GM13976 (cell line): ENCODE measurements around the gene CD2BP2.

Source experiments
- DNase-seq: peaks from one replicate; pipeline ENCODE4 v3.0.0; 2012; ENCODE audit warnings: low spot score
- in situ Hi-C: fragments of 300-500 bp; cut with MboI; formaldehyde crosslinking; loops from one replicate; pipeline ENCODE4 v1.12.0; 2022; ENCODE audit warnings: low sequenced_read_pairs, mixed read lengths, inconsistent platforms; ENCODE audit not compliant: unreplicated experiment
- TF ChIP-seq, protein P1 (sequence below): IDR thresholded peaks from 2 replicates; pipeline ENCODE4 v1.5.1; 2012; ENCODE audit warnings: borderline replicate concordance, mild to moderate bottlenecking; ENCODE audit not compliant: insufficient read depth; ENCODE audit errors: extremely low read depth, missing control alignments, control extremely low read depth

The CD2BP2 gene

DNA sequence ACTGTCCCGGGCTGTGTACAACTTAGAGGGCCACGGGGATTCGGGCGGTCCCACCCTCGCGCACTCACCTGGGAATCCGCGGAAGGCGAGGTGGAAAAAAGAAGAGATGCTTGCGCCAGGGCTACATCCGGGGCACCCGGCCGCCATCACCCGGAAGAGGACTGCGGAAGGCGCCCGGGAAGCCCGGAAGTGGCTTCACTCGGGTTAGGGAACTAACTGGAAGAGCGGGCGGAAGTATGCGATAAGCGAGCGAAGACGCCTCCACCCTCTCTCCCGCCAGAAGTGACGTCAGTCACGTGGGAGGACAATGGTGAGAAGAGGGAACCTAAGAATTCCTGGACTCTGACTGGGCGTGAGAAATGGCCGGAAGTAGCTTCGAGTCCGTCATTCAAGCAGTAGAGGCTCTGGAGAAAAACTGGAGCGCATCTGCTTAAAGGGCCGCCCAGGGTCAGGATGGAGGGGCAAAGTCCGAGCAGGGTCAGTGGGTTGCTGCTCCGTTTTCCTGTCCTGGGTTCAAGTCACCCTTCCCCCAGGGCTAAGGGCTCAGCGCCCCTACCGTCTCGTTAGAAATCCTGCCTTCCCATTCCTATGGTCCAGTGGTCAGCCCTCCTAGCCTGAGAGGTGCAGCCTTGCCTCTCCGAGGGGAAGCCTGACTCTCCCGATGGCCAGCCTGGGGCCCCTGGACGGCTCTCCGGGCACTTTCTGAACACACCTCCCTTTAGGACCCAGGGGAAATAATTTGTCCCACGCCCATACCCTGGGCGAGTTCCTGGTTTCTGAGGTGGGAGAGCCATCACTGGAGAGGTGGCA is at the start of gene CD2BP2:
Gene CD2BP2, minus strand, starts transcription at position 165 of the 810 bp plus-strand sequence. CDS start 627 bp downstream, outside the sequence.
- in situ Hi-C loops: no loop called here
- TF ChIP-seq, protein P1, sequence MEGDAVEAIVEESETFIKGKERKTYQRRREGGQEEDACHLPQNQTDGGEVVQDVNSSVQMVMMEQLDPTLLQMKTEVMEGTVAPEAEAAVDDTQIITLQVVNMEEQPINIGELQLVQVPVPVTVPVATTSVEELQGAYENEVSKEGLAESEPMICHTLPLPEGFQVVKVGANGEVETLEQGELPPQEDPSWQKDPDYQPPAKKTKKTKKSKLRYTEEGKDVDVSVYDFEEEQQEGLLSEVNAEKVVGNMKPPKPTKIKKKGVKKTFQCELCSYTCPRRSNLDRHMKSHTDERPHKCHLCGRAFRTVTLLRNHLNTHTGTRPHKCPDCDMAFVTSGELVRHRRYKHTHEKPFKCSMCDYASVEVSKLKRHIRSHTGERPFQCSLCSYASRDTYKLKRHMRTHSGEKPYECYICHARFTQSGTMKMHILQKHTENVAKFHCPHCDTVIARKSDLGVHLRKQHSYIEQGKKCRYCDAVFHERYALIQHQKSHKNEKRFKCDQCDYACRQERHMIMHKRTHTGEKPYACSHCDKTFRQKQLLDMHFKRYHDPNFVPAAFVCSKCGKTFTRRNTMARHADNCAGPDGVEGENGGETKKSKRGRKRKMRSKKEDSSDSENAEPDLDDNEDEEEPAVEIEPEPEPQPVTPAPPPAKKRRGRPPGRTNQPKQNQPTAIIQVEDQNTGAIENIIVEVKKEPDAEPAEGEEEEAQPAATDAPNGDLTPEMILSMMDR: no peak
- DNase-seq: peak; percentile 94

DNA sequence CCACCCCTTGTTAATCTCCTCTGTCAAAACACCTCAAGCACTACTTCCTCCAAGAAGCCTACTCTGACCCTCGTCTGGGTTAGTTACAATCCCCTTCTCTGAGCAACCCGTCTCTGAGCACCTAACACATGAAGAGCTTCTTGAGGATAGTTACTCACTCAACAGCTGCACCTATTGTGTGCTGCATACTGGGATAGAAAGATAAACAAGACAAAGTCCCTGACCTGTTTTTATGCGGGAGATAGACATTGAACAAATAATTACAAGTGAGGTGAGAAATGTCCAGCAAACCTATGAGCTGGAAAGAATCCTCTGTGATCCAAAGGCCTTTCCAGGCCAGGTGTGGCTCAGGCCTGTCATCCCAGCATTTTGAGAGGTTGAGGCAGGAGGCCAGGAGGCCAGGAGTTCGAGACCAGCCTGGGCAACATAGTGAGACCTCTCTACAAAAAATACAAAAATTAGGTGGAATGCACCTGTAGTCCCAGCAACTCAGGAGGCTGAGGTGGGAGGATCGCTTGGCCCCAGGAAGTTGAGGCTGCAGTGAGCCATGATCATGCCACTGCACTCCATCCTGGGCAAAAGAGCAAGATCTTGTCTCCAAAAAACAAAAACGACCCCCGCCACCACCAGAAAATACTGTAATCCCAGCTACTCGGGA is 46.8 kb upstream of the CD2BP2 start:
- DNase-seq: no peak
- TF ChIP-seq, protein P1: no peak
- in situ Hi-C loops: loop anchor here (25.0 kb wide), 2 partner anchors 215 to 290 kb away; partner anchors contain the start of genes BOLA2B, CORO1A, GDPD3 and MAPK3

DNA sequence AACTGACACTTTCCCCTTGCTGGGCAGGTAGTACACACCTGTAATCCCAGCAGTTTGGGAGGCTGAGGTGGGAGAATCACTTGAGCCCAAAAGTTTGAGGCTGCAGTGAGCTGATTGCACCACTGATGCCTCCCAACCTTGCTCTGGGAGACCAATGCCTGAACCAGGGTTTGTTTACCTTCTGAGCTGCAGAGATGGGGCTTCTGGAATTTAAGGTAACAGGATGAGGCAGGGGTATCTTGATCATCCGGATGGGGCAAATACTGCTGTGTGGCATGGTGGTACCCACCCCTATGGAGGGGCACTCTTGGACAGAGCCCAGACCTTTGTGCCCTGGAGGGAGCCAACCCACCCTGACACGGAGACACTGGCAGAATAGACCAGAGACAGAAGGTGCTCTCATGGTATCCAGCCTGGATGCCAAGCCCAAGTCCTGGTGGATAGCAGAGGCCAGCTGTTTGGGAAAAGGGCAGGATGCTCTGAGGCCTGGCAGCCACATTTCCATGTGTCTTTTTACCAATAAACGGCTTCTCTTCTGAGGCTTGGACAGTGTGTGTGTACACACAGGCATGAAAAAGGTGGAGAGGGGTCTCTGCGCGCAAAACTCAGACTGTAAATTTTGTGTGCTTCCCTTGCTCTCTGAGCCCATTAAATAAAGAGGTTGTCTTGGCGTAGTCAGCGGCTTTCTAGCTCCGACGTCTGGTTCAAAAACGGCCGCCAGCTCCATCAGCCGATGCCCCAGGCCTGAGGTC is 44.5 kb upstream of the CD2BP2 start:
- TF ChIP-seq, protein P1: no peak
- in situ Hi-C loops: loop anchor here (25.0 kb wide), 2 partner anchors 212 to 287 kb away; partner anchors contain the start of genes BOLA2B, CORO1A, GDPD3 and MAPK3
- DNase-seq: no peak

DNA sequence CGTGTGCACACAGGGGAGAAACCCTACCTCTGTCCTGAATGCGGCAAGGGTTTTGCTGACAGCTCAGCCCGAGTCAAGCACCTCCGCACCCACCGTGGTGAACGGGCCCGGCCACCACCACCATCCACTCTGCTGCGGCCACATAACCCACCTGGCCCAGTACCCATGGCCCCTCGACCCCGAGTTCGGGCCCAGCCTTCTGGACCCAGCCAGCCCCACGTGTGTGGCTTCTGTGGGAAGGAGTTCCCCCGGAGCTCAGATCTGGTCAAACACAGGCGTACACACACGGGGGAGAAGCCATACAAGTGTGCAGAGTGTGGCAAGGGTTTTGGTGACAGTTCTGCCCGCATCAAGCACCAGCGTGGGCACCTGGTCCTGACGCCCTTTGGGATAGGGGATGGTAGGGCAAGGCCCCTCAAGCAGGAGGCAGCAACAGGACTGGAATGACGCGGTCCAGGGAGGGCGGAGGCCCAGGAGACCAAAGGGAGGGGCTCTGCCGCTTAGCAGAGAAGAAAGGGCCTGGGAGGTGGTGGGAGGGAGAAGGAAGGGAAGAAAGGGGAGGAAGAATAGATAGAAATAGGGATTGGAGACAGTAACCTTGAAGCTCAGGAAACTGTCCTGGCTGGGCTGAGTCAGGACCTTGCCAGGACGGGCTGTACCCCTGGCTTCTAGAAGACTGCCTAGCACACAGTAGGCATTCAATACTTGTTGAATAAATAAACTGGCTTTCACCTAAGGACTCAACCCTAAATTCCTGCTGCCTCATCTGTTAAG is 43.7 kb upstream of the CD2BP2 start:
- TF ChIP-seq, protein P1: no peak
- peak; percentile 13 for DNase-seq
- in situ Hi-C loops: no loop called here

DNA sequence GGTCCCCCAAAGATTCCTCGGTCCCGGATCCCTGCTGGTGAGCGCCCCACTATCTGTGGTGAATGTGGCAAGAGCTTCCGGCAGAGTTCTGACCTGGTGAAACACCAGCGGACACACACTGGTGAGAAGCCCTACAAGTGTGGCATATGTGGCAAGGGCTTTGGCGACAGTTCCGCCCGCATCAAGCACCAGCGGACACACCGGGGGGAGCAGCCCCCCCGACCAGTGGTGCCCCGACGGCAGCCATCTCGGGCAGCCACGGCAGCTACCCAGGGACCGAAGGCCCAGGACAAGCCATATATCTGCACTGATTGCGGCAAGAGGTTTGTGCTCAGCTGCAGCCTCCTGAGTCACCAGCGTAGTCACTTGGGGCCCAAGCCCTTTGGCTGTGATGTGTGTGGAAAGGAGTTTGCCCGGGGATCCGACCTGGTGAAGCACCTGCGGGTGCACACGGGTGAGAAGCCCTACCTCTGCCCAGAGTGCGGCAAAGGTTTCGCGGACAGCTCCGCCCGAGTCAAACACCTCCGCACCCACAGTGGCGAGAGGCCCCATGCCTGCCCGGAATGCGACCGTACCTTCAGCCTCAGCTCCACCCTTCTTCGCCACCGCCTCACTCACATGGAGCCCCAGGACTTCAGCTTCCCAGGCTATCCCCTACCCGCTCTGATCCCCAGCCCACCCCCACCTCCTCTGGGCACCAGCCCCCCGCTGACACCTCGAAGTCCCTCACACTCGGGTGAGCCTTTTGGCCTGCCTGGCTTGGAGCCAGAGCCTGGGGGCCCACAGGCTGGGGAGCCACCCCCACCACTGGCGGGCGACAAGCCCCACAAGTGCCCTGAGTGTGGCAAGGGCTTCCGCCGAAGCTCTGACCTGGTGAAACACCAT is 42.9 kb upstream of the CD2BP2 start:
- TF ChIP-seq, protein P1: no peak
- no peak for DNase-seq
- in situ Hi-C loops: no loop called here
